HK-2 (cell line): Measurements from ENCODE around the gene ARRB1.

Experiments
- DNase-seq: peaks from one replicate; pipeline ENCODE4 v3.0.0-alpha.2; 2018; ENCODE audit not compliant: unreplicated experiment

Gene ARRB1

GRCh38 chr11:75301601-75302345, 49.7 kb downstream of the ARRB1 start:
- no peak for DNase-seq

GRCh38 chr11:75301131-75301530, 50.3 kb downstream of the ARRB1 start:
- DNase-seq: no peak

GRCh38 chr11:75298976-75299260, 52.5 kb downstream of the ARRB1 start:
- no peak for DNase-seq

GRCh38 chr11:75298191-75298975, 53.1 kb downstream of the ARRB1 start:
- no peak for DNase-seq

GRCh38 chr11:75293903-75294302, 57.6 kb downstream of the ARRB1 start:
- no peak for DNase-seq

GRCh38 chr11:75292943-75293342, 58.5 kb downstream of the ARRB1 start:
- DNase-seq: no peak

- DNase-seq: no peak
These were observed 59.7 kb downstream of the ARRB1 start for GRCh38 chr11:75291741-75292140.

- no peak for DNase-seq
These were observed 61.5 kb downstream of the ARRB1 start for GRCh38 chr11:75289919-75290318.

GRCh38 chr11:75289511-75289760, 62.0 kb downstream of the ARRB1 start:
- no peak for DNase-seq

- no peak for DNase-seq
These were observed 63.9 kb downstream of the ARRB1 start for GRCh38 chr11:75287579-75287978.

GRCh38 chr11:75286826-75287465, 64.5 kb downstream of the ARRB1 start:
- no peak for DNase-seq

GRCh38 chr11:75285776-75286360, 65.6 kb downstream of the ARRB1 start:
- no peak for DNase-seq

- DNase-seq: no peak
These were observed 68.0 kb downstream of the ARRB1 start for GRCh38 chr11:75283391-75283931.

- no peak for DNase-seq
These were observed 69.9 kb downstream of the ARRB1 start for GRCh38 chr11:75281469-75282095.

- no peak for DNase-seq
These were observed 70.5 kb downstream of the ARRB1 start for GRCh38 chr11:75280770-75281468.

- DNase-seq: peak; percentile 68
These were observed 71.2 kb downstream of the ARRB1 start for GRCh38 chr11:75280227-75280701.

- DNase-seq: no peak
These were observed 72.2 kb downstream of the ARRB1 start for GRCh38 chr11:75279273-75279672.

GRCh38 chr11:75277991-75278790, 73.3 kb downstream of the ARRB1 start:
- DNase-seq: no peak

- DNase-seq: no peak
These were observed 74.2 kb downstream of the ARRB1 start for GRCh38 chr11:75277211-75277805.

GRCh38 chr11:75276686-75277085, 74.8 kb downstream of the ARRB1 start:
- DNase-seq: no peak
